Measurements from ENCODE around the gene JDP2. TPM values are rescaled to one million over a fixed set of nuclear protein-coding genes. Genes with fewer than 3 reads are reported as not detected.

JDP2 gene
- total RNA-seq, 6 experiments from 2014 or later, result 48.0 to 67.8 (median 61.8) TPM

DNA sequence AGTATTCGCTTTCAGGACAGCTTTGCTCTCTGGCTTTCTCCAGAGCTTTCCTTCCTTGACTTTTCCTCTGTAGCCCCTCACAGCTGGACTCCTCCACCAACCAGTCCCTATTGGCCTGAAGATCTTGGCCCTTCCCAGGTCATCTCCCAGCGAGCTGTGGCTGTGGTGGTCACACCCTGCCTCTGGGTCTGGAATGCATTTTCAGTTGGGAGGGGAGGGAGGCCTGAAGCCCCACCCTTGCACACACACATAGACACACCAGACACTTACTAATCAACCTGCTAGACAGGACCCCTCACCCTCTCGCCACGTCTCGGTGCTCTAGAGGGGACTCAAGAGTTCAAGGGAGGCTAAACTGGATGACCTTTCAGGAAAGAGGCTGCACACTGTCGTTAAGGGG is 13.9 kb downstream of the JDP2 start:
- Mint-ChIP-seq H3K27me3 (ENCODE audit: insufficient read depth) (peaks cover 5% of the 10 kb centered on the region), H3K4me3 (peak overlapping the region; percentile 37; the same call in 1 of the 2 replicates), H3K36me3 (ENCODE audit: low read depth) (peaks cover 59% of the 10 kb centered on the region), H3K4me1 (ENCODE audit: low read depth) (peaks cover 44% of the 10 kb centered on the region), H3K9me3 (no peaks in the 10 kb centered on the region), H3K27ac (peak overlapping the region; percentile 92)
- no peak for DNase-seq
- TF ChIP-seq, protein P1, sequence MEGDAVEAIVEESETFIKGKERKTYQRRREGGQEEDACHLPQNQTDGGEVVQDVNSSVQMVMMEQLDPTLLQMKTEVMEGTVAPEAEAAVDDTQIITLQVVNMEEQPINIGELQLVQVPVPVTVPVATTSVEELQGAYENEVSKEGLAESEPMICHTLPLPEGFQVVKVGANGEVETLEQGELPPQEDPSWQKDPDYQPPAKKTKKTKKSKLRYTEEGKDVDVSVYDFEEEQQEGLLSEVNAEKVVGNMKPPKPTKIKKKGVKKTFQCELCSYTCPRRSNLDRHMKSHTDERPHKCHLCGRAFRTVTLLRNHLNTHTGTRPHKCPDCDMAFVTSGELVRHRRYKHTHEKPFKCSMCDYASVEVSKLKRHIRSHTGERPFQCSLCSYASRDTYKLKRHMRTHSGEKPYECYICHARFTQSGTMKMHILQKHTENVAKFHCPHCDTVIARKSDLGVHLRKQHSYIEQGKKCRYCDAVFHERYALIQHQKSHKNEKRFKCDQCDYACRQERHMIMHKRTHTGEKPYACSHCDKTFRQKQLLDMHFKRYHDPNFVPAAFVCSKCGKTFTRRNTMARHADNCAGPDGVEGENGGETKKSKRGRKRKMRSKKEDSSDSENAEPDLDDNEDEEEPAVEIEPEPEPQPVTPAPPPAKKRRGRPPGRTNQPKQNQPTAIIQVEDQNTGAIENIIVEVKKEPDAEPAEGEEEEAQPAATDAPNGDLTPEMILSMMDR (IDR thresholded peaks at IDR 0.05), result no peak

DNA sequence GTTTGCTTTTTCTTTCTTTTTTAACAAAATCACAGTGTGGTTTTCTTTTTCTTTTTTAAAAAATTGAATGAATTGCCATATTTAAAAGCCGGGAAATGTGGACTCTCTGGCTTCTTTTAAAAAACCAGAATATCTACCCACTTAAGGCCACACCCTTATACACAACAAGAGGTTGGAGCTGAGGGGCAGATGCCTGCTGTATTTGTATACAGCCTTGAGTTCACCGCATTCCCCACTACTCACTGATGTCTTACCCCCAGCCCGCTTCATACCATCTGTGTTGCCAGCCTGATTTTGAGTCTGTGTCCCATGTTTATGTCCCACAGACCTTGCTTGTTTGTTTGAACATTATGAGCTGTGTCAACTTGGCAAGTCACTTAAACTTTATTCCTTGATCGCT is 14.3 kb downstream of the JDP2 start:
- no peak for DNase-seq
- peaks cover 5% of the 10 kb centered on the region for H3K27me3 Mint-ChIP-seq (ENCODE audit: insufficient read depth)
- peak overlapping the region; percentile 92 for H3K27ac Mint-ChIP-seq
- peaks cover 44% of the 10 kb centered on the region for H3K4me1 Mint-ChIP-seq (ENCODE audit: low read depth)
- H3K4me3 Mint-ChIP-seq, result peak overlapping the region; percentile 75; the same call in 1 of the 2 replicates
- TF ChIP-seq, protein P1 (IDR thresholded peaks at IDR 0.05), result no peak
- H3K36me3 Mint-ChIP-seq (ENCODE audit: low read depth), result peaks cover 63% of the 10 kb centered on the region
- H3K9me3 Mint-ChIP-seq, result no peaks in the 10 kb centered on the region

DNA sequence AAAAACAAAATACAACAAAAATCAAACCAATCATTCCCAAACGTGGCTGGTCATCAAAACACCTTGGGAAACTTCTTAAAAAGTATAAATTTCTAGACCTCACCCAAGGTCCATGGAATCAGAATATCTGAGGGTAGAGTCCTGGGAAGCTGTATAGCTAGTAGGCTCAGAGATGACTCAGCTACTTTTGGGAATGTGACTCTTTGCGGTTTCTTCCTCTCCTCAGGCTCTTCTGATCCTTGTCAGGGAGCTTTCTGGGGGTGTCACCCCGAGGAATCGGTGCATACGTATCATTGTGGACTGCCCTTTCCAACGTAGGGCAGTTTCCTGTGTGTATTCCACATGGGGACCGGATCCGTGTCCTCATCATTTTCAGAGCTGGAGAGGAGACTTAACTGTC is 14.8 kb downstream of the JDP2 start:
- TF ChIP-seq, protein P1 (IDR thresholded peaks at IDR 0.05), result no peak
- H3K4me3 Mint-ChIP-seq, result peak overlapping the region; percentile 75; the same call in 1 of the 2 replicates
- peak; percentile 25 for DNase-seq
- H3K9me3 Mint-ChIP-seq, result no peaks in the 10 kb centered on the region
- peaks cover 4% of the 10 kb centered on the region for H3K27me3 Mint-ChIP-seq (ENCODE audit: insufficient read depth)
- H3K36me3 Mint-ChIP-seq (ENCODE audit: low read depth), result peaks cover 65% of the 10 kb centered on the region
- H3K27ac Mint-ChIP-seq, result peak overlapping the region; percentile 92
- H3K4me1 Mint-ChIP-seq (ENCODE audit: low read depth), result peaks cover 44% of the 10 kb centered on the region

DNA sequence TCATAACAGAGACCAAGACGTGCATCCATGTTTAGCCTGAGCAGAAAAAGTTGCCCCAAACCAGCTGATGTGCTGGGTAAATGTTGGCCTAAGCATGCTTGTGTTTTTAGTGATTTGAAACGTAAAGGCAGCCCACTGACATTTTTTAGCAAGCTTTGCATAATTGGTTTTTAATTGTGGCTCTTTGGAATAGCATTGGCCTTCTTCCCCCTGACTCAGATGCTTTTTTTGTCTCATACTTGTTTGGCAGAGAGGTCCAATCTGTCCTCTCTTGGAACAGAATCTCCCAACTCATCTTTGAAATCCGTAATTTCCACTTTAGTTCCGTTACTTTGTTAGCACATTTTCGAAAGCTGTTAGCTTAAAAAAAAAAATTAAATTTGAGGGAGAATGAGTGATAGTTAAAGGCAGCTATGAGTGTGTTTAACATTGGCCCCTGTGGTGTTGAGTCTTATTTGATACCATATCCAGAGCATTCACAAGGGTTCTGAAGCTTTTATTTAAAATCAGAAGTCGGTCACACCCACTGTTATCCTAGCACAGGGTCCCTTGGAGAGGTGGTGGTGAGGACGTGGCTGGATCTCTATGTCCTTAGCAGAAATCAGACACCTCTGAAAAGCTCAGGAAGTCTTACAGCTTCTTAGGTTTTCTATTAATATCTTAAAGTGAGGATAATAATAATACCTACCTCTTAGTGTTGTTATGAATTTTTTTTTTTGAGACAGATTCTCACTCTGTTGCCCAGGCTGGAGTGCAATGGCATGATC is 15.6 kb downstream of the JDP2 start:
- Mint-ChIP-seq H3K36me3 (ENCODE audit: low read depth) (peaks cover 65% of the 10 kb centered on the region), H3K9me3 (no peaks in the 10 kb centered on the region), H3K27me3 (ENCODE audit: insufficient read depth) (peaks cover 4% of the 10 kb centered on the region), H3K4me1 (ENCODE audit: low read depth) (peaks cover 44% of the 10 kb centered on the region), H3K4me3 (peak overlapping the region; percentile 75; the same call in 1 of the 2 replicates), H3K27ac (peak overlapping the region; percentile 92)
- no peak for DNase-seq
- TF ChIP-seq, protein P1 (IDR thresholded peaks at IDR 0.05), result no peak

DNA sequence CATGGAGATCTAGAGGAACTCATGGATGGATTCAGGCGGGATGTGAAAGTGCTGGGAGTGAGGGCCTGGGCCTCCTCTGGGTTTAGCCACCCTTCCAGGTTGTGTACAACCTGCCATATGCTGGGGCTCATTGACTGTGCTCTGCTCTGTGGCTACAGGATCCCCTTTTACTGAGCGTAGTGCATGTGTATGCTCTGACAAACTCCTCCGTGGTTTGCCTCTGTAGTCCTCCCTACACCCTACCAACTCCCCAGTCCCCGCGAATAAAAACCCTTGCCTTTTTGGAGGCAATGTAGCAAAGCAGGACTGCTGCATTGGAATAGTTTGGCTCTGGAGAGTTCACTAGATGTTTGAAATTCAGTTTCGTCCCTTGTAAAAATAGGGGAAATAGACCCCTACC is 17.4 kb downstream of the JDP2 start:
- no peak overlapping the region for H3K27ac Mint-ChIP-seq
- no peak overlapping the region for H3K4me3 Mint-ChIP-seq
- peaks cover 43% of the 10 kb centered on the region for H3K4me1 Mint-ChIP-seq (ENCODE audit: low read depth)
- peaks cover 4% of the 10 kb centered on the region for H3K27me3 Mint-ChIP-seq (ENCODE audit: insufficient read depth)
- H3K9me3 Mint-ChIP-seq, result no peaks in the 10 kb centered on the region
- TF ChIP-seq, protein P1 (IDR thresholded peaks at IDR 0.05), result no peak
- H3K36me3 Mint-ChIP-seq (ENCODE audit: low read depth), result peaks cover 54% of the 10 kb centered on the region
- no peak for DNase-seq

All from HFFc6 (cell line).